ENCODE measurements around the gene EEFSEC. TPM values are rescaled to one million over a fixed set of nuclear protein-coding genes. Genes with fewer than 3 reads are reported as not detected.

The EEFSEC gene
- total RNA-seq, 1 donor from 2014 or later, result 2.6 TPM

DNA sequence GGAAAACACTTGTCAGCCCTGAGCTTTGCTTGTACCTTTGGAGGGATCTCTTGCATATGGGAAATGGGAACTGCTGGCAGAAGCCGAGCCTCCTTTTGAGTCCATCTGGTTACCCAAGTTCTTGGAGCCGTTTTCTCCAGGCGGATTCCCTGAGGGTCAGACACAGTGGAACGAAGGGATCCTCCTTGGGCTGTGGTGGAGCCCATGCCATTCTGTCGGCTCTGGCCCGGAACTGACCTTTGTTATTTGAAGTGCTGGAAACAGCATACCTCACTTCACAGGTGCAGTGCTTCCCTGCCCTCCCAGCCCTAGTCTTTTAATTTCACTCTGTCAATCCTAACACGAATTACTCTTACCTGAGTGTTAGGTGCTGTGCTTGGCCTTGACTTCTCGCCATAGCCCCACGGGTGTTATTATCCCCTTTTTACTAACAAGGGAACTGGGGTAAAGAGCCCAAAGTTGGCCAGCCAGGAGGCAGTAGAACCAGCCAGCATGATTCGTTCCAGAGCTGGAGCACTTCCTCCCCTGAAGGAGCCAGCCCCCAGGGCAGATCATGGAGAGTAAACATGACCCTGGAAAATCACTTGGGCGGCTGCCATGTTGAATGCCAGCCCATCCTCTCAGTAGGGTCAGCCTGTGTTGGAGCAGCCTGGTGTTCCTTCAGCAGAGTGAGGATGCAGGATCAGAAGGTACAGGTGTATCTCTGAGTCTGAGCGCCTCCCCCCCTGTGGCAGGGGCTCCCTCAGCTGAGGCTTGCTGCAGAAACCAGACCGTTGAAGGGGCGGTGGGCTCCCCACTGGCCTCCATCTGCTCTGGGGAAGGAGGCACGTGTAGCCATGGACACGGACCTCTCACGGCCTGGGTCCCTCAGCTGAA is 170.2 kb downstream of the EEFSEC start:
- Histone ChIP-seq H3K36me3 (ENCODE audit: control insufficient read depth in 3 of 3, insufficient read depth in 3 of 3, low read length in 3 of 3) (peaks cover 3 to 9% (median 7%) of the 10 kb centered on the region in 3 donors), H3K4me1 (ENCODE audit: control insufficient read depth in 3 of 3, insufficient read depth in 3 of 3, low read length in 3 of 3) (peaks cover 6 to 29% (median 13%) of the 10 kb centered on the region in 3 donors), H3K9me3 (ENCODE audit: control insufficient read depth in 3 of 3, low read length in 3 of 3) (no peaks in the 10 kb centered on the region), H3K9ac (ENCODE audit: low read depth in 1 of 3, low read length in 3 of 3) (no peak overlapping the region), H3K27ac (ENCODE audit: low read depth, low read length) (no peak overlapping the region), H3K27me3 (ENCODE audit: control insufficient read depth in 3 of 3, insufficient read depth in 3 of 3, low read length in 3 of 3) (no peaks in the 10 kb centered on the region), H3K4me3 (ENCODE audit: low read length in 3 of 3) (no peak overlapping the region)

DNA sequence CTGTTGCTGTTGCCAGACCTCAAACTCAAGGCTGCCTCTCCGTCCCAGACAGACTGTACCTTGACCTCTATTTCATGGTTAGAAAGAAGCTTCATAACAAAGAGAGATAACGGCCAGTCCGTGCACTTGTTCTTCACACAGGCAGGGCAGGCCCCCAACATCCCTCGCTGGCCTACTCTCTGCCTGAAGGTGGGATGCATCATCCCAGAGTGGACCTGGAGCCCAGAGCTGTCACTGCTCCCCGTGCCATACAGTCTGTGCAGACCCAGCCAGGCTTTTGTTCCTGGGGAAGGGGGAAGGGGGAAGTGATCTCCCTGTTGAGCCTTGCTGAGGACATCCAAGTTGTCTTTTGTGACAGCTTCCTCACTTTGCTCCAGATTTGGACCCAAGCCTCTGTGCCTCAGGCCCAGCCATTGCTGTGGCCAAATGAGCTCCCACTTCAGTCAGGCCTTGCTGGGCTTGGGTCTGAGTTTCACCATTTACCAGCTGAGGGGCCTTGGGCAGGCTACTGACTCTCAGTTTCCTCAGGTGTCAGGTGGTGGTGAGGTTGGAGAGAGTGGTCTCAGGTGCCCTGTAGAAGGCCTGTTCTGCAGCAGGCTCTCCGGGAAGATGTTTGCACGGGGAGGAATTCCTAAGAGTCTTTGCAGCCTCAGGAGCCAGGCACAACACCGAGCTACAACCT is 171.8 kb downstream of the EEFSEC start:
- Histone ChIP-seq H3K27me3 (ENCODE audit: control insufficient read depth in 3 of 3, insufficient read depth in 3 of 3, low read length in 3 of 3) (no peaks in the 10 kb centered on the region), H3K4me1 (ENCODE audit: control insufficient read depth in 3 of 3, insufficient read depth in 3 of 3, low read length in 3 of 3) (peaks cover 4 to 23% (median 9%) of the 10 kb centered on the region in 3 donors), H3K9me3 (ENCODE audit: control insufficient read depth in 3 of 3, low read length in 3 of 3) (no peaks in the 10 kb centered on the region), H3K36me3 (ENCODE audit: control insufficient read depth in 3 of 3, insufficient read depth in 3 of 3, low read length in 3 of 3) (peaks cover 0 to under 1% (median under 1%) of the 10 kb centered on the region in 3 donors), H3K9ac (ENCODE audit: low read depth in 1 of 3, low read length in 3 of 3) (no peak overlapping the region), H3K27ac (ENCODE audit: low read depth, low read length) (no peak overlapping the region), H3K4me3 (ENCODE audit: low read length in 3 of 3) (no peak overlapping the region)

DNA sequence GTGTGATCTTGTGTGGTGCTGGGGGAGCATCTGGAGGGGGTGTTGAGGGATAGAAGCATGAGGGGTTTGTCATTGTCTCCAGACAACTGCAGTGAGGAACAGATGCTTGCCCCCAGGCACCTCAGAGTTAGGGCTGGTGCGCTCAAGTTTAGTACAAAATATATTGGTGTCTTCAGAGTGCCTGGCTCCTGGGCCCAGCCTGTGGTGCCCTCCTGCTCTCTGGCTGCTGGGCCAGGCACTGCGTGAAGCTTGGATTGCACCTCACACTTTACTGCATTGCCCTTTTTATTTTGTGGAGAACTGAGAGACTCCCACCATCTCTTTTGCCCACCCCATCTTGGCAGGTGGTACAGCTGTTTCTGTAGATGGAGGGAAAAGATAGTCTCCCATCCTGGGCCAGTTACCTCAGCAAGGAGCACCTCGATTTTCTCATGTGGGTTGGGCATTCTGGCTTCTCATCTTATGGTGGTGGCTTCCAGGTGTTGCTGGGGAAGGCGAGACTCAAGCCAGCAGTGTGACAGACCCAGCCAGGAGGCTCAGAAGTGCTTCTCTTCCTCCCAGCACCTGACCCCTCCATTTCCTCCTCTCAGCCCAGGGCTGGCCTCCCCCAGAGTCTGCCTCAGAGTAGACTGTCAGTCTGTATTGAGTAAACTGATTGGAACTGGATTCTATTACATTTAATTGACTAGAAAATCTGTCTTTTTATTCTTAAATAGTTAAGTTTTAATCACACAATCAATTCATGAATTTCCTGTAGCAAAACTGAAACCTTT is 173.0 kb downstream of the EEFSEC start:
- no peaks in the 10 kb centered on the region for H3K9me3 ChIP-seq (ENCODE audit: control insufficient read depth in 3 of 3, low read length in 3 of 3)
- H3K36me3 ChIP-seq (ENCODE audit: control insufficient read depth in 3 of 3, insufficient read depth in 3 of 3, low read length in 3 of 3), result no peaks in the 10 kb centered on the region
- no peak overlapping the region for H3K9ac ChIP-seq (ENCODE audit: low read depth in 1 of 3, low read length in 3 of 3)
- no peak overlapping the region for H3K4me3 ChIP-seq (ENCODE audit: low read length in 3 of 3)
- H3K27me3 ChIP-seq (ENCODE audit: control insufficient read depth in 3 of 3, insufficient read depth in 3 of 3, low read length in 3 of 3), result no peaks in the 10 kb centered on the region
- H3K27ac ChIP-seq (ENCODE audit: low read depth, low read length), result no peak overlapping the region
- peaks cover 3 to 23% (median 9%) of the 10 kb centered on the region in 3 donors for H3K4me1 ChIP-seq (ENCODE audit: control insufficient read depth in 3 of 3, insufficient read depth in 3 of 3, low read length in 3 of 3)

DNA sequence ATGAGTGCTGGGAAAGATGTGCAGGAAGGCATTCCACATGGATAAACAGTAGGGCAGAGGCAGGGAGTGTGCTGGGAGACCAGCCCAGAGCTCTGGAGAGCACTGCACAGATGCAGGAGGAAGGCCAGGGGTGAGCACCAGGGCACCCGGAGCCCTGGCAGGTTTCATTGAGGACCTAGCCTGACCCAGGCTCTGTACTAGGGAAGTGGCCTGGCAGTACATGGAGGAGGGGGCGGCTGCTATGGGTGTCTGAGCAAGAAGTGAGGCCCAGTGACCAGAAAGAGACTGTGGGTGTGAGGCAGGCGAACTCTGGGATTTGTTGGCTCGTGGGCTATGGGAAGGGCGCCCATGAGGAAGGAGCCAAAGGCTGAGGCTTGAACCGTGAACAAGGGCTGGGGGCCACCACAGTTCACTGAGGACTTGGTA is 174.3 kb downstream of the EEFSEC start:
- Histone ChIP-seq H3K4me3 (ENCODE audit: low read length in 3 of 3) (no peak overlapping the region), H3K27me3 (ENCODE audit: control insufficient read depth in 3 of 3, insufficient read depth in 3 of 3, low read length in 3 of 3) (no peaks in the 10 kb centered on the region), H3K4me1 (ENCODE audit: control insufficient read depth in 3 of 3, insufficient read depth in 3 of 3, low read length in 3 of 3) (peaks cover 3 to 10% (median 7%) of the 10 kb centered on the region in 3 donors), H3K9ac (ENCODE audit: low read depth in 1 of 3, low read length in 3 of 3) (no peak overlapping the region), H3K36me3 (ENCODE audit: control insufficient read depth in 3 of 3, insufficient read depth in 3 of 3, low read length in 3 of 3) (no peaks in the 10 kb centered on the region), H3K9me3 (ENCODE audit: control insufficient read depth in 3 of 3, low read length in 3 of 3) (no peaks in the 10 kb centered on the region), H3K27ac (ENCODE audit: low read depth, low read length) (no peak overlapping the region)

DNA sequence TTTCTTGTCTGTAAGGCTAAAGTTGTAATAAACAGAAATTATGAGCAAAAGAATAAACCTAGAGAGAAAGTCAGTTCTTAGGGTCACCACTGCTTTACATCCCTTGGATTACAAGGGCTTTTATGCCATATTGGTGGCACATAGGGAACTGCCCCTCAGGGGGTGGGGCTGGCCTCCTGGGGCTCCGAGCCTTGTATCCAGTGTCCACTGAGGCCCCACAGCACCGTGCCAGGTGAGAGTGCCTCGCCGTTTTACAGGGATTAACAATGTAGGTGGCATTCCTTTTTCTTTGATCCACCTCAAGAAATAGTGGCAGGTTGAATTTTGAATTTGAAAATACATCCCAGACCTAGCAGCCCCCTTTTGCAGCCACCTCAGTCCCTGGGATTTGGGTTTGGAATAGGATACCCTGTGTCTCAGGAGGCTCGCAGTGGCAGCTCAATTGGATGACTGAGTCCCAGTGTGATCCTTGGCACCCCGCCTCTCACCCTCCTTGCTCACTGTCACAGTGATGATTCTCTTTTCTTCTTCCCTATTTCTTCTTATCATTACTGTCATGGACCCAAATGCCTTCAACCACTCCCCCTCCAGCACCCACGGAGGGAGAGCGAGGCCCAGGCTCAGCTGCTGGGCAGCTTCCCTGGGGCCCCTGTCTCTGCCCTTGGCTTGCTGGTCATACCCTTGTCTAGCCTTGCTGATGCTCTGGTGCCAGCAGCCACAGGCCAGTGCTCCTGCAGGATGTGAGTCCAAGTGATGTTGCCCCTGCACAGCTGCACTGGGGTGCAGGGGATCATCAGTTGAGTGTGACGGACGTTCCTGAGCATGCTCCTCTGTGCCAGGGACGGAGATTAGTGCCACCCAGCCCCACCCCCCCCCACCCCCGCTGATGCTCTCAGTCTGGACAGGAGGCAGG is 175.5 kb downstream of the EEFSEC start:
- H3K4me1 ChIP-seq (ENCODE audit: control insufficient read depth in 3 of 3, insufficient read depth in 3 of 3, low read length in 3 of 3), result peaks cover 0 to 3% (median under 1%) of the 10 kb centered on the region in 3 donors
- no peaks in the 10 kb centered on the region for H3K9me3 ChIP-seq (ENCODE audit: control insufficient read depth in 3 of 3, low read length in 3 of 3)

DNA sequence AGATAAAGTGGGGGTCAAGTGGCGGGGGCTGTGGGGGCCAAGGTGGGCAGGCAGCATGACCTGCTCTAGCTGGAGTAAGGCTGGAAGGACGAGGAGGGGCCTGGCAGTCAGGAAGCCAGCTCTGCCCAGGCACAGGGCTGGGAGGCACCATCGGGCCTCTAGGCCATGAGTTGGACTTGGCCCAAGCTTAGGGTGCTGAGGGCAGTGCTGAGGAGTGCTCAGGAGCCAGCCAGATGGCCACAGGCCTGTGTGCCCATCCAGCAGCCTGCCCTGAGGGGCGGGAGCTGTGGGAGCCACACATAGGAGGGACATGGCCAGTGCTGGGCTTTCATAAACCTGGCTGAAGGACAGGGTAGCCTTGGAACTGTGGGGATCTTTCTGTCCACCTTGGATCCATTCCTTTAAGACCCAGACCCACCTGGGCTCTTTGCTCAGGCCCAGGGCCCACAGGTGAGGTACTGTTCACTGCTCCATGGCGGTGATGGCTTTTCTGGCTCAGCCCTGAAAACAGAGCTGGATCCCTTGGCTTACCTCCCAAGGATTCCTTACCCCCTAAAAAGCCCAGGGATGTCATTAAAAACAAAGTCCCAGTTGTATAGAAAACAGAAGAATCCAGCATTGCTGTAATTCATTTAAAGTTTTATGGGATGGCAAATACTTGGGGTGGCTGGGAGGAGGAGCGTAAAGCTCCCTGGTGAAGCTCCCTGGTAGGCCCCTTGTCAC is 176.4 kb downstream of the EEFSEC start:
- H3K9ac ChIP-seq (ENCODE audit: low read depth in 1 of 3, low read length in 3 of 3), result no peak overlapping the region
- no peaks in the 10 kb centered on the region for H3K36me3 ChIP-seq (ENCODE audit: control insufficient read depth in 3 of 3, insufficient read depth in 3 of 3, low read length in 3 of 3)
- H3K4me3 ChIP-seq (ENCODE audit: low read length in 3 of 3), result no peak overlapping the region

More for the DNA sequence above, 175.5 kb downstream of the EEFSEC start:
- Histone ChIP-seq H3K27me3 (ENCODE audit: control insufficient read depth in 3 of 3, insufficient read depth in 3 of 3, low read length in 3 of 3) (no peaks in the 10 kb centered on the region), H3K27ac (ENCODE audit: low read depth, low read length) (no peak overlapping the region), H3K4me3 (ENCODE audit: low read length in 3 of 3) (no peak overlapping the region), H3K9ac (ENCODE audit: low read depth in 1 of 3, low read length in 3 of 3) (no peak overlapping the region), H3K36me3 (ENCODE audit: control insufficient read depth in 3 of 3, insufficient read depth in 3 of 3, low read length in 3 of 3) (no peaks in the 10 kb centered on the region)

DNA sequence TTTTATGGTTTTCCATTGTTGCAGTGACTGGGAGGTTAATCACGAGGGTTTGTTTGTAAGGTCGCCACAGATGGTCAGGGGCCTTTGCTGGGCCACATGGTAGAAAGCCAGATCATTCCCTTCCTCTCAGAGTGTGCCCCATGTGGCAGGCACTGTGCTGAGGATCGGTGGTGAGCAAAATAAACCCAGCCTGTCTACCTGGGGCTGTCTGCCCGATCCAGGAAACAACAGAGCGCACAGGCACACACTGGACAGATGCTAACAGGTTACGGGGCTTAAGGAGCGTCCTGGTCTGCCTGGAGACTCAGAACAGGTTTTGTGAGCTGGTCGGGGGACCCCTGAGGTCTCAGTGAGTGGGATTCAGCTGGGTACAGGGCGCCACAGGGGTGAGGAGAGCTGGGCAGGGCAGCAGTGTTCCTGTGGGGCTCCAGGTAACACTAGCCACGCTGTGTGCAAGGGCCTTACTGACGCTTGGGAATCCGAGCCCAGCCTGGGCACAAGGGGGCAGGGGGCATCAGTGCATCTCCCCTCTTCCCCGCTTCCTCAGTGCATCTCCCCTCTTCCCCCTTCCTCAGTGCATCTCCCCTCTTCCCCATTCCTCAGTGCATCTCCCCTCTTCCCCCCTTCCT is 177.0 kb downstream of the EEFSEC start:
- no peak overlapping the region for H3K4me3 ChIP-seq (ENCODE audit: low read length in 3 of 3)
- H3K27me3 ChIP-seq (ENCODE audit: control insufficient read depth in 3 of 3, insufficient read depth in 3 of 3, low read length in 3 of 3), result no peaks in the 10 kb centered on the region
- H3K9me3 ChIP-seq (ENCODE audit: control insufficient read depth in 3 of 3, low read length in 3 of 3), result no peaks in the 10 kb centered on the region
- no peak overlapping the region for H3K9ac ChIP-seq (ENCODE audit: low read depth in 1 of 3, low read length in 3 of 3)
- H3K4me1 ChIP-seq (ENCODE audit: control insufficient read depth in 3 of 3, insufficient read depth in 3 of 3, low read length in 3 of 3), result no peaks in the 10 kb centered on the region
- no peak overlapping the region for H3K27ac ChIP-seq (ENCODE audit: low read depth, low read length)
- no peaks in the 10 kb centered on the region for H3K36me3 ChIP-seq (ENCODE audit: control insufficient read depth in 3 of 3, insufficient read depth in 3 of 3, low read length in 3 of 3)

More for the DNA sequence above, 176.4 kb downstream of the EEFSEC start:
- H3K4me1 ChIP-seq (ENCODE audit: control insufficient read depth in 3 of 3, insufficient read depth in 3 of 3, low read length in 3 of 3), result no peaks in the 10 kb centered on the region
- H3K9me3 ChIP-seq (ENCODE audit: control insufficient read depth in 3 of 3, low read length in 3 of 3), result no peaks in the 10 kb centered on the region
- H3K27me3 ChIP-seq (ENCODE audit: control insufficient read depth in 3 of 3, insufficient read depth in 3 of 3, low read length in 3 of 3), result no peaks in the 10 kb centered on the region
- no peak overlapping the region for H3K27ac ChIP-seq (ENCODE audit: low read depth, low read length)

DNA sequence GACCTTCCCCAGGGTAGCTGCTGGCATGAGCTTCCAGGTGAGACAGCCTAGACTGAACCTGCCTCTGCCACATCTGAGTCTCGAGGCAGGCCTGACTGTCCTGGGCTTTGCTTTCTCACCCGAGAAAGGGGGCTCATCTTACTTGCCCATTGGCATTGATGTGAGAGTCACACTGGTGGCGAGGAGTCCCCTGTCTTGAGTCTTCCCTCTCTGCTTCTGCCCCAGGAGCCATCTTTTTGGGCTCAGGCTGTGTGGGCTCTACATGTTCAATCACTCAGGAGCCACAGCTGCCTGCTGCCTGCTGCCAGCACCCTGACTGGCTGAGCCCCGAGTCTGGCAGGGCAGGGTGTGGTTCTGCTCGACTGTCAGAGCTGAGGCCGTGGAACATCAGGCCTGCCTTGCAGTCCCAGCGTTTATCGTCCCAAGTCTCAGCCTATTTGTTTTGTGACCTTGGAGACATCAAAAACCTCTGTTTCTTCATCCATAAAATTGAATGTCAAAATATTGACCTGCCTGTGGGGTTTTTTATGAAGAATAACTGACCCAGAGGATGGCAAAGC is 180.9 kb downstream of the EEFSEC start:
- no peaks in the 10 kb centered on the region for H3K36me3 ChIP-seq (ENCODE audit: control insufficient read depth in 3 of 3, insufficient read depth in 3 of 3, low read length in 3 of 3)

More for the DNA sequence above, 180.9 kb downstream of the EEFSEC start:
- Histone ChIP-seq H3K9ac (ENCODE audit: low read depth in 1 of 3, low read length in 3 of 3) (no peak overlapping the region), H3K27me3 (ENCODE audit: control insufficient read depth in 3 of 3, insufficient read depth in 3 of 3, low read length in 3 of 3) (no peaks in the 10 kb centered on the region), H3K4me1 (ENCODE audit: control insufficient read depth in 3 of 3, insufficient read depth in 3 of 3, low read length in 3 of 3) (peaks cover 7 to 19% (median 10%) of the 10 kb centered on the region in 3 donors), H3K4me3 (ENCODE audit: low read length in 3 of 3) (no peak overlapping the region), H3K27ac (ENCODE audit: low read depth, low read length) (no peak overlapping the region), H3K9me3 (ENCODE audit: control insufficient read depth in 3 of 3, low read length in 3 of 3) (no peaks in the 10 kb centered on the region)

Data from skeletal muscle tissue (tissue), 4 donors.